H1 (cell line): Measurements from ENCODE around the gene RAET1G. TPM values are rescaled to one million over a fixed set of nuclear protein-coding genes. Genes with fewer than 3 reads are reported as not detected.

Experiments
- CTCF ChIA-PET: fragments of 300-600 bp; sonication (Branson Sonifier 250); formaldehyde crosslinking; loops from one replicate; lab custom pipeline; 2021; ENCODE audit not compliant: partially characterized antibody; lab: Charles Lee
- POLR2A ChIA-PET: fragments of 300-600 bp; sonication (Branson Sonifier 250); formaldehyde crosslinking; loops from one replicate; lab custom pipeline; 2021; ENCODE audit warnings: inconsistent platforms; ENCODE audit not compliant: partially characterized antibody; lab: Charles Lee
- DNase-seq, 2 experiments: peaks; one replicate each; pipeline versions ENCODE4 v3.0.0 to v3.0.0-alpha.2; 2010 to 2022; ENCODE audit warnings: low spot score in 2 of 2, low read depth in 1 of 2, mixed read lengths in 1 of 2
- FAIRE-seq: peaks from 2 replicates; lab custom pipeline; 2011; peaks lifted over from hg19 to GRCh38; lab: Jason Lieb, UNC
- H2AFZ ChIP-seq: 2 replicates; pipeline ENCODE4 v1.8.1; 2012; ENCODE audit warnings: low read length, inconsistent platforms
- H2AK5ac ChIP-seq: 2 replicates; pipeline ENCODE4 v1.6.1; 2013; ENCODE audit warnings: low read depth, low read length
- H2BK120ac ChIP-seq: replicated peaks from 2 replicates; pipeline ENCODE3; 2013; ENCODE audit warnings: low read depth, low read length, inconsistent platforms
- H2BK12ac ChIP-seq: 2 replicates; pipeline ENCODE4 v1.6.1; 2013; ENCODE audit warnings: low read depth, low read length
- H2BK15ac ChIP-seq: 2 replicates; pipeline ENCODE4 v1.6.1; 2013; ENCODE audit warnings: low read length
- H2BK20ac ChIP-seq: 2 replicates; pipeline ENCODE4 v1.6.1; 2013; ENCODE audit warnings: low read length
- H2BK5ac ChIP-seq: 2 replicates; pipeline ENCODE4 v1.6.1; 2013; ENCODE audit warnings: low read depth, low read length
- H3K14ac ChIP-seq: 2 replicates; pipeline ENCODE4 v1.6.1; 2013; ENCODE audit warnings: inconsistent platforms; ENCODE audit not compliant: insufficient read length
- H3K18ac ChIP-seq: 2 replicates; pipeline ENCODE4 v1.6.1; 2013; ENCODE audit warnings: low read length; ENCODE audit errors: extremely low read depth
- H3K23ac ChIP-seq: 2 replicates; pipeline ENCODE4 v1.6.1; 2013; ENCODE audit warnings: inconsistent platforms; ENCODE audit not compliant: insufficient read length
- H3K23me2 ChIP-seq: 2 replicates; pipeline ENCODE4 v1.6.1; 2013; ENCODE audit warnings: low read depth, low read length
- H3K27ac ChIP-seq: 2 replicates; pipeline ENCODE4 v1.6.1; 2011; ENCODE audit warnings: low read depth, low read length, inconsistent platforms
- H3K27me3 ChIP-seq, 4 experiments: replicated peaks in 1 of 4; 1 replicate in 1 of 4; 2 replicates in 3 of 4; pipeline versions ENCODE4 v1.6.1 to v1.8.1; 2011 to 2013; ENCODE audit warnings: low read length in 3 of 4, mild to moderate bottlenecking in 3 of 4, inconsistent platforms in 2 of 4, mixed read lengths in 2 of 4, moderate library complexity in 1 of 4; ENCODE audit not compliant: control insufficient read depth in 3 of 4, insufficient read depth in 3 of 4; ENCODE audit errors: extremely low read depth in 1 of 4
- H3K36me3 ChIP-seq, 4 experiments: 2 replicates each; pipeline versions ENCODE4 v1.6.1 to v1.8.1; 2011 to 2013; ENCODE audit warnings: mild to moderate bottlenecking in 4 of 4, low read length in 3 of 4, moderate library complexity in 2 of 4, control low read depth in 1 of 4, inconsistent platforms in 1 of 4; ENCODE audit not compliant: insufficient read depth in 4 of 4, control insufficient read depth in 2 of 4
- H3K4ac ChIP-seq: replicated peaks from 2 replicates; pipeline ENCODE3; 2013; ENCODE audit warnings: low read length, low read depth, mixed read lengths, inconsistent platforms; ENCODE audit not compliant: insufficient read length
- H3K4me1 ChIP-seq, 4 experiments: replicated peaks in 1 of 4; 1 replicate in 1 of 4; 2 replicates in 3 of 4; pipeline versions ENCODE4 v1.6.1 to v1.8.1; 2011 to 2013; ENCODE audit warnings: low read length in 3 of 4, inconsistent platforms in 2 of 4, mixed read lengths in 1 of 4; ENCODE audit not compliant: insufficient read depth in 4 of 4, control insufficient read depth in 3 of 4
- H3K4me2 ChIP-seq, 2 experiments: 2 replicates each; pipeline versions ENCODE4 v1.6.1 to v1.8.1; 2011 to 2013; ENCODE audit warnings: low read depth in 2 of 2, low read length in 2 of 2, control low read depth in 1 of 2, inconsistent platforms in 1 of 2, mild to moderate bottlenecking in 1 of 2; ENCODE audit not compliant: insufficient read depth in 1 of 2
- H3K4me3 ChIP-seq, 4 experiments: fragments of 200-600, 300-600 bp in 1 of 4; sonication (generic), shearing (Covaris generic), sonication (Bioruptor Twin) in 1 of 4; 2 replicates each; pipeline versions ENCODE4 v1.5.1 to v1.8.1; 2011 to 2016; ENCODE audit warnings: low read length in 4 of 4, low read depth in 3 of 4, control low read depth in 2 of 4, inconsistent platforms in 2 of 4, mild to moderate bottlenecking in 2 of 4, mixed read lengths in 1 of 4, moderate library complexity in 1 of 4; ENCODE audit not compliant: insufficient read depth in 2 of 4; ENCODE audit errors: extremely low read depth in 1 of 4
- H3K56ac ChIP-seq: replicated peaks from 2 replicates; pipeline ENCODE3; 2013; ENCODE audit warnings: low read depth, mild to moderate bottlenecking, mixed read lengths, low read length, inconsistent platforms; ENCODE audit not compliant: insufficient read length
- H3K79me1 ChIP-seq: 2 replicates; pipeline ENCODE4 v1.6.1; 2013; ENCODE audit warnings: low read depth, low read length, control low read depth
- H3K79me2 ChIP-seq, 2 experiments: 2 replicates each; pipeline versions ENCODE4 v1.6.1 to v1.8.1; 2012 to 2013; ENCODE audit warnings: low read length in 2 of 2, mild to moderate bottlenecking in 2 of 2, inconsistent platforms in 1 of 2; ENCODE audit not compliant: insufficient read depth in 2 of 2, control insufficient read depth in 1 of 2
- H3K9ac ChIP-seq, 4 experiments: replicated peaks in 1 of 4; 1 replicate in 1 of 4; 2 replicates in 3 of 4; pipeline versions ENCODE4 v1.6.1 to v1.8.1; 2011 to 2013; ENCODE audit warnings: low read depth in 3 of 4, low read length in 3 of 4, control low read depth in 2 of 4, mild to moderate bottlenecking in 2 of 4, moderate library complexity in 2 of 4, inconsistent platforms in 1 of 4; ENCODE audit errors: extremely low read depth in 1 of 4
- H3K9me3 ChIP-seq, 2 experiments: 2 replicates each; pipeline versions ENCODE4 v1.6.1 to v1.8.1; 2012 to 2013; ENCODE audit warnings: mild to moderate bottlenecking in 2 of 2, moderate library complexity in 2 of 2, control low read depth in 1 of 2, inconsistent platforms in 1 of 2, low read depth in 1 of 2, low read length in 1 of 2, mixed read lengths in 1 of 2; ENCODE audit not compliant: insufficient read depth in 2 of 2
- H4K20me1 ChIP-seq, 2 experiments: replicated peaks in 1 of 2; 2 replicates each; pipeline versions ENCODE3 to v1.8.1; 2011 to 2013; ENCODE audit warnings: inconsistent platforms in 2 of 2, low read length in 2 of 2, mild to moderate bottlenecking in 1 of 2; ENCODE audit not compliant: insufficient read depth in 2 of 2, control insufficient read depth in 1 of 2
- H4K5ac ChIP-seq: 2 replicates; pipeline ENCODE4 v1.6.1; 2013; ENCODE audit warnings: low read length, low read depth, mixed read lengths, inconsistent platforms; ENCODE audit not compliant: insufficient read length
- H4K8ac ChIP-seq: 2 replicates; pipeline ENCODE4 v1.8.0; 2013; ENCODE audit warnings: mild to moderate bottlenecking, moderate library complexity, low read length, inconsistent platforms; ENCODE audit not compliant: insufficient read depth; ENCODE audit errors: extremely low read depth
- H4K91ac ChIP-seq: replicated peaks from 2 replicates; pipeline ENCODE3; 2013; ENCODE audit warnings: low read length, mixed read lengths, inconsistent platforms; ENCODE audit not compliant: insufficient read length
- CEBPB ChIP-seq: IDR thresholded peaks from 2 replicates; pipeline ENCODE4 v1.6.1; 2012; ENCODE audit warnings: low read depth, low read length
- HDAC2 ChIP-seq, 2 experiments: fragments of 300-600 bp in 1 of 2; sonication (generic) in 1 of 2; IDR thresholded peaks; 2 replicates each; pipeline ENCODE4 v1.6.1; 2011 to 2012; ENCODE audit warnings: low read depth in 2 of 2, low read length in 2 of 2, mild to moderate bottlenecking in 2 of 2, moderate library complexity in 2 of 2, borderline replicate concordance in 1 of 2, inconsistent platforms in 1 of 2
- MAFK ChIP-seq: IDR thresholded peaks from 2 replicates; pipeline ENCODE4 v1.6.1; 2012; ENCODE audit warnings: low read depth, mild to moderate bottlenecking, improper control_type of control experiment, low read length
- RAD21 ChIP-seq, 2 experiments: IDR thresholded peaks in 1 of 2; conservative IDR thresholded peaks in 1 of 2; 2 replicates each; pipeline ENCODE4 v1.6.1; 2011; ENCODE audit warnings: low read depth in 2 of 2, low read length in 2 of 2, improper control_type of control experiment in 1 of 2, inconsistent platforms in 1 of 2, mild to moderate bottlenecking in 1 of 2, moderate library complexity in 1 of 2
- RFX5 ChIP-seq: IDR thresholded peaks from 2 replicates; pipeline ENCODE4 v1.6.1; 2011; ENCODE audit warnings: low read depth, low read length, improper control_type of control experiment, borderline replicate concordance
- SIX5 ChIP-seq: IDR thresholded peaks from 2 replicates; pipeline ENCODE4 v1.6.1; 2011; ENCODE audit warnings: mild to moderate bottlenecking, low read depth, low read length
- TAF7 ChIP-seq: optimal IDR thresholded peaks from 2 replicates; pipeline ENCODE3; 2011; ENCODE audit warnings: low read depth, mild to moderate bottlenecking, inconsistent platforms, low read length, moderate library complexity, borderline replicate concordance
- TEAD4 ChIP-seq: IDR thresholded peaks from 2 replicates; pipeline ENCODE4 v1.6.1; 2012; ENCODE audit warnings: low read depth, low read length, inconsistent platforms, mixed read lengths
- WGBS, 2 experiments: shearing (Covaris generic) in 1 of 2; methylation state at CpG; one replicate each; pipeline versions ENCODE4 v1.1.6 to v1.1.7; 2013 to 2015; ENCODE audit warnings: low lambda C conversion rate in 2 of 2, mixed read lengths in 2 of 2, inconsistent platforms in 1 of 2, low coverage in 1 of 2, missing lambda C conversion rate in 1 of 2; ENCODE audit not compliant: insufficient replicate concordance in 2 of 2, insufficient coverage in 1 of 2, insufficient read length in 1 of 2; ENCODE audit errors: extremely low coverage in 1 of 2, missing lambda C conversion rate in 1 of 2; 5-methylcytosine and 5-hydroxymethylcytosine counted together
- polyA plus RNA-seq, 7 experiments: library from polyadenylated mRNA; depleted of rRNA in 3 of 7; stranded (reverse) in 5 of 7; unstranded in 2 of 7; fragments of >200 nt in 5 of 7; fragments of 200-250 nt in 2 of 7; gene quantifications; 1 replicate in 5 of 7; 2 replicates in 1 of 7; 4 replicates in 1 of 7; pipeline versions ENCODE4 v1.2.1 to v1.2.3, GENCODE V29; 2011 to 2013; ENCODE audit warnings: missing spikeins in 2 of 7, mixed read lengths in 2 of 7
- total RNA-seq: library from RNA; stranded (reverse); fragmentation: NEBNext Ultra II Directional; extraction: Animal tissue kit (Norgen Biotek cat#: 25700); gene quantifications from 2 replicates; pipeline ENCODE4 v1.2.1, GENCODE V29; 2021

RAET1G gene
- total and polyA plus RNA-seq, 2 of the 8 experiments (the other 6 are each of a cell fraction or from before 2014, with no cell fraction given) = 0.08 TPM; not detected in 1

- H3K79me2 ChIP-seq = no peaks in the 10 kb centered on the region
- no peaks in the 10 kb centered on the region for H3K36me3 ChIP-seq
- H2BK12ac ChIP-seq = no peak overlapping the region
- H3K79me1 ChIP-seq = no peaks in the 10 kb centered on the region
- no peak overlapping the region for H3K9ac ChIP-seq
- ChIA-PET CTCF (interaction anchor here (0.8 to 2.9 kb wide), 8 partner anchors 10 to 292 kb away, joined by 3 to 15 read pairs (median 4); no protein-coding TSS in a partner anchor), POLR2A (interaction anchor here (1.1 kb wide), 1 partner anchor 10 kb away, joined by 3 read pairs; no protein-coding TSS in a partner anchor)
- no peaks in the 10 kb centered on the region; the same call in 1 of the 2 replicates for H3K23me2 ChIP-seq
- FAIRE-seq = no peak
- no peak overlapping the region for H2AK5ac ChIP-seq
- no peaks in the 10 kb centered on the region for H3K27me3 ChIP-seq
- H4K8ac ChIP-seq = no peak overlapping the region
- no peak overlapping the region for H4K91ac ChIP-seq
- H3K4me1 ChIP-seq = peaks cover 0 to 4% (median 0%) of the 10 kb centered on the region in 4 experiments; a peak in 2 of 7 replicates
- no peaks in the 10 kb centered on the region for H3K9me3 ChIP-seq
- no peak overlapping the region for H2BK5ac ChIP-seq
- TF ChIP-seq RFX5 (no peak), SIX5 (no peak), MAFK (no peak), TAF7 (no peak), TEAD4 (no peak), HDAC2 (IDR thresholded peaks at IDR 0.05; ENCODE audit: borderline replicate concordance in 1 of 2, low read depth in 2 of 2, low read length in 2 of 2) (no peak), RAD21 (IDR thresholded peaks at IDR 0.05 in 1 of 2, conservative IDR thresholded peaks at IDR 0.05 in 1 of 2; ENCODE audit: low read depth in 2 of 2, low read length in 2 of 2) (no peak), CEBPB (no peak)
- TF ChIP-seq, all 59 proteins: peak for 0
- H3K18ac ChIP-seq = no peak overlapping the region
- H2BK20ac ChIP-seq = no peak overlapping the region
- no peak overlapping the region for H3K4me3 ChIP-seq
- H3K27ac ChIP-seq = no peak overlapping the region
- 91% methylated on average over 5 of the region's 5 CpGs; no CpG with 5 or more reads in 1 of the 2 experiments for WGBS, 2 experiments
- no peak overlapping the region for H3K4ac ChIP-seq
- H3K56ac ChIP-seq = no peak overlapping the region
- H3K14ac ChIP-seq = no peak overlapping the region
- no peak overlapping the region for H2BK120ac ChIP-seq
- no peak overlapping the region for H3K4me2 ChIP-seq
- no peak overlapping the region for H4K5ac ChIP-seq
- peak overlapping the region; percentile 72; the same call in 1 of the 2 replicates for H2BK15ac ChIP-seq
- no peak for DNase-seq
- H4K20me1 ChIP-seq = no peaks in the 10 kb centered on the region
- H3K23ac ChIP-seq = no peak overlapping the region
- H2AFZ ChIP-seq = no peak overlapping the region
Observed at GRCh38 chr6:149895833-149896271, 27.1 kb downstream of the RAET1G start.
